Stimulated activated memory B cell treated with anti-CD40 and anti-IgM and Interleukin-4, amounts not matched to agents 10 μg/mL and 1 μg/mL and 100 μg/mL, for 72 hours (primary cell): Measurements from ENCODE around the gene TTC28.
"Not testable (repeated sequence)": the region's sequence is repeated elsewhere in the genome, so short reads cannot be mapped to it uniquely, and the experiment has no call there.

ENCODE experiments used
- ATAC-seq: fragments of 150-1000 bp; cut with Tn5 transposase; 2 replicates; pipeline ENCODE4 v1.10.0; 2021
- H3K27ac Mint-ChIP-seq: one replicate; pipeline ENCODE4 v1.8.0; 2022; ENCODE audit warnings: mild to moderate bottlenecking, mixed read lengths
- H3K27me3 Mint-ChIP-seq: one replicate; pipeline ENCODE4 v1.8.0; 2022; ENCODE audit warnings: mixed read lengths
- H3K36me3 Mint-ChIP-seq: one replicate; pipeline ENCODE4 v1.8.0; 2022; ENCODE audit warnings: mixed read lengths
- H3K4me1 Mint-ChIP-seq: one replicate; pipeline ENCODE4 v1.8.0; 2022; ENCODE audit warnings: mixed read lengths
- H3K4me3 Mint-ChIP-seq: one replicate; pipeline ENCODE4 v1.8.0; 2022; ENCODE audit warnings: mild to moderate bottlenecking, moderate library complexity, mixed read lengths
- H3K9me3 Mint-ChIP-seq: one replicate; pipeline ENCODE4 v1.8.0; 2022; ENCODE audit warnings: mixed read lengths

TTC28 gene

GRCh38 chr22:28693041-28693760 lies 13.6 kb upstream of the TTC28 start:
- not testable (repeated sequence) for ATAC-seq, H3K4me1 Mint-ChIP-seq, H3K4me3 Mint-ChIP-seq, H3K27me3 Mint-ChIP-seq, H3K27ac Mint-ChIP-seq, H3K9me3 Mint-ChIP-seq
- H3K36me3 Mint-ChIP-seq, result peaks cover 27% of the 10 kb centered on the region

- ATAC-seq, H3K27me3 Mint-ChIP-seq, H3K27ac Mint-ChIP-seq, H3K4me1 Mint-ChIP-seq, H3K4me3 Mint-ChIP-seq, H3K9me3 Mint-ChIP-seq: not testable (repeated sequence)
- H3K36me3 Mint-ChIP-seq, result peaks cover 24% of the 10 kb centered on the region
Observed at GRCh38 chr22:28689796-28690195, 10.2 kb upstream of the TTC28 start.

- ATAC-seq, H3K27ac Mint-ChIP-seq, H3K4me3 Mint-ChIP-seq, H3K36me3 Mint-ChIP-seq, H3K9me3 Mint-ChIP-seq: not testable (repeated sequence)
- peaks cover 24% of the 10 kb centered on the region for H3K27me3 Mint-ChIP-seq
- H3K4me1 Mint-ChIP-seq, result peaks cover 21% of the 10 kb centered on the region
Observed at GRCh38 chr22:28682966-28683365, 3.3 kb upstream of the TTC28 start.

GRCh38 chr22:28680813-28681490 lies 1.3 kb upstream of the TTC28 start:
- not testable (repeated sequence) for H3K27ac Mint-ChIP-seq, H3K4me3 Mint-ChIP-seq, ATAC-seq, H3K36me3 Mint-ChIP-seq, H3K9me3 Mint-ChIP-seq
- peaks cover 30% of the 10 kb centered on the region for H3K27me3 Mint-ChIP-seq
- H3K4me1 Mint-ChIP-seq, result peaks cover 21% of the 10 kb centered on the region

- H3K36me3 Mint-ChIP-seq, ATAC-seq, H3K9me3 Mint-ChIP-seq, H3K27ac Mint-ChIP-seq: not testable (repeated sequence)
- H3K4me1 Mint-ChIP-seq, result peaks cover 35% of the 10 kb centered on the region
- H3K4me3 Mint-ChIP-seq, result peak overlapping the region; percentile 78
- H3K27me3 Mint-ChIP-seq, result peaks cover 47% of the 10 kb centered on the region
Observed at GRCh38 chr22:28678778-28679610, 646 bp downstream of the TTC28 start.

- H3K36me3 Mint-ChIP-seq, H3K4me3 Mint-ChIP-seq, ATAC-seq, H3K9me3 Mint-ChIP-seq, H3K27ac Mint-ChIP-seq: not testable (repeated sequence)
- Mint-ChIP-seq H3K4me1 (peaks cover 43% of the 10 kb centered on the region), H3K27me3 (peaks cover 55% of the 10 kb centered on the region)
Observed at GRCh38 chr22:28678170-28678569, 1.5 kb downstream of the TTC28 start.

- peaks cover 58% of the 10 kb centered on the region for H3K27me3 Mint-ChIP-seq
- H3K9me3 Mint-ChIP-seq, result peaks cover 6% of the 10 kb centered on the region
- H3K4me3 Mint-ChIP-seq, result peak overlapping the region; percentile 77
- H3K27ac Mint-ChIP-seq, result peak overlapping the region; percentile 89
- peak; percentile 85 for ATAC-seq
- H3K4me1 Mint-ChIP-seq, result peaks cover 33% of the 10 kb centered on the region
- H3K36me3 Mint-ChIP-seq, result no peaks in the 10 kb centered on the region
Observed at GRCh38 chr22:28674121-28674563, 5.5 kb downstream of the TTC28 start.

GRCh38 chr22:28670756-28671155 lies 8.9 kb downstream of the TTC28 start:
- no peaks in the 10 kb centered on the region for H3K36me3 Mint-ChIP-seq
- H3K27ac Mint-ChIP-seq, result no peak overlapping the region
- ATAC-seq, result no peak
- no peak overlapping the region for H3K4me3 Mint-ChIP-seq
- peaks cover 24% of the 10 kb centered on the region for H3K4me1 Mint-ChIP-seq
- H3K27me3 Mint-ChIP-seq, result peaks cover 42% of the 10 kb centered on the region
- H3K9me3 Mint-ChIP-seq, result peaks cover 6% of the 10 kb centered on the region

- Mint-ChIP-seq H3K36me3 (no peaks in the 10 kb centered on the region), H3K27me3 (peaks cover 36% of the 10 kb centered on the region), H3K27ac (no peak overlapping the region), H3K4me3 (no peak overlapping the region), H3K4me1 (peaks cover 21% of the 10 kb centered on the region), H3K9me3 (peaks cover 6% of the 10 kb centered on the region)
- ATAC-seq, result no peak
Observed at GRCh38 chr22:28670161-28670560, 9.5 kb downstream of the TTC28 start.

GRCh38 chr22:28669387-28669786 lies 10.3 kb downstream of the TTC28 start:
- no peak for ATAC-seq
- Mint-ChIP-seq H3K4me1 (peaks cover 14% of the 10 kb centered on the region), H3K4me3 (no peak overlapping the region), H3K27ac (no peak overlapping the region), H3K27me3 (peaks cover 28% of the 10 kb centered on the region), H3K9me3 (peaks cover 6% of the 10 kb centered on the region), H3K36me3 (no peaks in the 10 kb centered on the region)

GRCh38 chr22:28663569-28663942 lies 16.1 kb downstream of the TTC28 start:
- H3K36me3 Mint-ChIP-seq, H3K27me3 Mint-ChIP-seq, H3K27ac Mint-ChIP-seq, H3K4me1 Mint-ChIP-seq, H3K4me3 Mint-ChIP-seq, H3K9me3 Mint-ChIP-seq, ATAC-seq: not testable (repeated sequence)

GRCh38 chr22:28658448-28658847 lies 21.2 kb downstream of the TTC28 start:
- Mint-ChIP-seq H3K27me3 (peaks cover 41% of the 10 kb centered on the region), H3K36me3 (no peaks in the 10 kb centered on the region), H3K9me3 (peaks cover 2% of the 10 kb centered on the region), H3K4me1 (no peaks in the 10 kb centered on the region), H3K4me3 (no peak overlapping the region), H3K27ac (no peak overlapping the region)
- ATAC-seq, result no peak

- Mint-ChIP-seq H3K4me3 (no peak overlapping the region), H3K27ac (no peak overlapping the region), H3K9me3 (peaks cover 5% of the 10 kb centered on the region), H3K27me3 (peaks cover 47% of the 10 kb centered on the region), H3K4me1 (no peaks in the 10 kb centered on the region), H3K36me3 (no peaks in the 10 kb centered on the region)
- ATAC-seq, result no peak
Observed at GRCh38 chr22:28656181-28656580, 23.5 kb downstream of the TTC28 start.

- no peak overlapping the region for H3K4me3 Mint-ChIP-seq
- H3K9me3 Mint-ChIP-seq, result peaks cover 5% of the 10 kb centered on the region
- ATAC-seq, result no peak
- H3K36me3 Mint-ChIP-seq, result no peaks in the 10 kb centered on the region
- no peaks in the 10 kb centered on the region for H3K4me1 Mint-ChIP-seq
- H3K27me3 Mint-ChIP-seq, result peaks cover 39% of the 10 kb centered on the region
- no peak overlapping the region for H3K27ac Mint-ChIP-seq
Observed at GRCh38 chr22:28650463-28650862, 29.2 kb downstream of the TTC28 start.

- H3K27ac Mint-ChIP-seq, result no peak overlapping the region
- H3K9me3 Mint-ChIP-seq, result peaks cover 5% of the 10 kb centered on the region
- no peaks in the 10 kb centered on the region for H3K36me3 Mint-ChIP-seq
- no peaks in the 10 kb centered on the region for H3K4me1 Mint-ChIP-seq
- peaks cover 28% of the 10 kb centered on the region for H3K27me3 Mint-ChIP-seq
- no peak overlapping the region for H3K4me3 Mint-ChIP-seq
- ATAC-seq, result no peak
Observed at GRCh38 chr22:28648792-28649191, 30.8 kb downstream of the TTC28 start.
